ENCODE data around the gene SFXN2. TPM values are rescaled to one million over a fixed set of nuclear protein-coding genes. Genes with fewer than 3 reads are reported as not detected.

SFXN2 gene
- total RNA-seq, 2 donors from 2014 or later, result 30.5 to 32.9 TPM

GRCh38 chr10:102759497-102760210 is 45.2 kb downstream of the SFXN2 start:
- WGBS, 2 experiments (ENCODE audit: insufficient coverage in 1 of 2, insufficient read length in 1 of 2), result 86 to 100% methylated on average over 1 to 3 of the region's 3 CpGs
- no peak overlapping the region for H3K4me3 ChIP-seq (ENCODE audit: low read length)
- H3K36me3 ChIP-seq (ENCODE audit: control insufficient read depth, insufficient read depth, low read length), result no peaks in the 10 kb centered on the region
- H3K9ac ChIP-seq (ENCODE audit: extremely low read depth, low read length, poor library complexity, severe bottlenecking), result no peak overlapping the region
- H3K27ac Mint-ChIP-seq, result no peak overlapping the region
- DNase-seq, result no peak
- peaks cover 12% of the 10 kb centered on the region for H3K4me1 Mint-ChIP-seq
- no peaks in the 10 kb centered on the region for H3K9me3 Mint-ChIP-seq
- H3K4me1 ChIP-seq (ENCODE audit: control insufficient read depth, insufficient read depth, low read length), result peaks cover 11% of the 10 kb centered on the region
- H3K27ac ChIP-seq (ENCODE audit: low read depth, low read length), result no peak overlapping the region
- H3K36me3 Mint-ChIP-seq (ENCODE audit: low read depth), result peaks cover 11% of the 10 kb centered on the region
- H3K27me3 Mint-ChIP-seq (ENCODE audit: insufficient read depth), result no peaks in the 10 kb centered on the region
- TF ChIP-seq, protein P1, sequence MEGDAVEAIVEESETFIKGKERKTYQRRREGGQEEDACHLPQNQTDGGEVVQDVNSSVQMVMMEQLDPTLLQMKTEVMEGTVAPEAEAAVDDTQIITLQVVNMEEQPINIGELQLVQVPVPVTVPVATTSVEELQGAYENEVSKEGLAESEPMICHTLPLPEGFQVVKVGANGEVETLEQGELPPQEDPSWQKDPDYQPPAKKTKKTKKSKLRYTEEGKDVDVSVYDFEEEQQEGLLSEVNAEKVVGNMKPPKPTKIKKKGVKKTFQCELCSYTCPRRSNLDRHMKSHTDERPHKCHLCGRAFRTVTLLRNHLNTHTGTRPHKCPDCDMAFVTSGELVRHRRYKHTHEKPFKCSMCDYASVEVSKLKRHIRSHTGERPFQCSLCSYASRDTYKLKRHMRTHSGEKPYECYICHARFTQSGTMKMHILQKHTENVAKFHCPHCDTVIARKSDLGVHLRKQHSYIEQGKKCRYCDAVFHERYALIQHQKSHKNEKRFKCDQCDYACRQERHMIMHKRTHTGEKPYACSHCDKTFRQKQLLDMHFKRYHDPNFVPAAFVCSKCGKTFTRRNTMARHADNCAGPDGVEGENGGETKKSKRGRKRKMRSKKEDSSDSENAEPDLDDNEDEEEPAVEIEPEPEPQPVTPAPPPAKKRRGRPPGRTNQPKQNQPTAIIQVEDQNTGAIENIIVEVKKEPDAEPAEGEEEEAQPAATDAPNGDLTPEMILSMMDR (conservative IDR thresholded peaks at IDR 0.05), result no peak
- H3K4me3 Mint-ChIP-seq, result no peak overlapping the region
- no peaks in the 10 kb centered on the region for H3K27me3 ChIP-seq (ENCODE audit: control insufficient read depth, insufficient read depth, low read length, poor library complexity, severe bottlenecking)
- H3K9me3 ChIP-seq (ENCODE audit: control insufficient read depth, low read length), result no peaks in the 10 kb centered on the region

- Histone ChIP-seq H3K27ac (ENCODE audit: low read depth, low read length) (no peak overlapping the region), H3K4me3 (ENCODE audit: low read length) (no peak overlapping the region), H3K27me3 (ENCODE audit: control insufficient read depth, insufficient read depth, low read length, poor library complexity, severe bottlenecking) (no peaks in the 10 kb centered on the region), H3K4me1 (ENCODE audit: control insufficient read depth, insufficient read depth, low read length) (peaks cover 11% of the 10 kb centered on the region), H3K9me3 (ENCODE audit: control insufficient read depth, low read length) (no peaks in the 10 kb centered on the region), H3K36me3 (ENCODE audit: control insufficient read depth, insufficient read depth, low read length) (no peaks in the 10 kb centered on the region), H3K9ac (ENCODE audit: extremely low read depth, low read length, poor library complexity, severe bottlenecking) (no peak overlapping the region)
- H3K27ac Mint-ChIP-seq, result no peak overlapping the region
- H3K27me3 Mint-ChIP-seq (ENCODE audit: insufficient read depth), result no peaks in the 10 kb centered on the region
- peaks cover 12% of the 10 kb centered on the region for H3K4me1 Mint-ChIP-seq
- H3K4me3 Mint-ChIP-seq, result no peak overlapping the region
- H3K9me3 Mint-ChIP-seq, result no peaks in the 10 kb centered on the region
- TF ChIP-seq, protein P1 (conservative IDR thresholded peaks at IDR 0.05), result no peak
- WGBS, 2 experiments (ENCODE audit: insufficient coverage in 1 of 2, insufficient read length in 1 of 2), result 96 to 100% methylated on average over 2 to 3 of the region's 4 CpGs
- peaks cover 26% of the 10 kb centered on the region for H3K36me3 Mint-ChIP-seq (ENCODE audit: low read depth)
- no peak for DNase-seq
Observed at GRCh38 chr10:102761981-102762380, 47.5 kb downstream of the SFXN2 start.

- TF ChIP-seq, protein P1 (conservative IDR thresholded peaks at IDR 0.05), result no peak
- Histone ChIP-seq H3K36me3 (ENCODE audit: control insufficient read depth, insufficient read depth, low read length) (no peaks in the 10 kb centered on the region), H3K4me1 (ENCODE audit: control insufficient read depth, insufficient read depth, low read length) (peaks cover 11% of the 10 kb centered on the region), H3K27ac (ENCODE audit: low read depth, low read length) (no peak overlapping the region), H3K9ac (ENCODE audit: extremely low read depth, low read length, poor library complexity, severe bottlenecking) (peak overlapping the region; percentile 22), H3K9me3 (ENCODE audit: control insufficient read depth, low read length) (no peaks in the 10 kb centered on the region), H3K4me3 (ENCODE audit: low read length) (no peak overlapping the region), H3K27me3 (ENCODE audit: control insufficient read depth, insufficient read depth, low read length, poor library complexity, severe bottlenecking) (no peaks in the 10 kb centered on the region)
- Mint-ChIP-seq H3K27me3 (ENCODE audit: insufficient read depth) (no peaks in the 10 kb centered on the region), H3K27ac (peak overlapping the region; percentile 38), H3K36me3 (ENCODE audit: low read depth) (peaks cover 26% of the 10 kb centered on the region), H3K4me3 (no peak overlapping the region), H3K4me1 (peaks cover 12% of the 10 kb centered on the region), H3K9me3 (no peaks in the 10 kb centered on the region)
- no peak for DNase-seq
- 85 to 98% methylated on average over 6 to 7 of the region's 7 CpGs for WGBS, 2 experiments (ENCODE audit: insufficient coverage in 1 of 2, insufficient read length in 1 of 2)
Observed at GRCh38 chr10:102762401-102763015, 48.1 kb downstream of the SFXN2 start.

All from endodermal cell (in vitro differentiated cells).